Measurements from ENCODE around the gene RBX1.
A peak's percentile ranks its signal among the peaks of the same experiment; 100 is the strongest.

Gene RBX1

DNA sequence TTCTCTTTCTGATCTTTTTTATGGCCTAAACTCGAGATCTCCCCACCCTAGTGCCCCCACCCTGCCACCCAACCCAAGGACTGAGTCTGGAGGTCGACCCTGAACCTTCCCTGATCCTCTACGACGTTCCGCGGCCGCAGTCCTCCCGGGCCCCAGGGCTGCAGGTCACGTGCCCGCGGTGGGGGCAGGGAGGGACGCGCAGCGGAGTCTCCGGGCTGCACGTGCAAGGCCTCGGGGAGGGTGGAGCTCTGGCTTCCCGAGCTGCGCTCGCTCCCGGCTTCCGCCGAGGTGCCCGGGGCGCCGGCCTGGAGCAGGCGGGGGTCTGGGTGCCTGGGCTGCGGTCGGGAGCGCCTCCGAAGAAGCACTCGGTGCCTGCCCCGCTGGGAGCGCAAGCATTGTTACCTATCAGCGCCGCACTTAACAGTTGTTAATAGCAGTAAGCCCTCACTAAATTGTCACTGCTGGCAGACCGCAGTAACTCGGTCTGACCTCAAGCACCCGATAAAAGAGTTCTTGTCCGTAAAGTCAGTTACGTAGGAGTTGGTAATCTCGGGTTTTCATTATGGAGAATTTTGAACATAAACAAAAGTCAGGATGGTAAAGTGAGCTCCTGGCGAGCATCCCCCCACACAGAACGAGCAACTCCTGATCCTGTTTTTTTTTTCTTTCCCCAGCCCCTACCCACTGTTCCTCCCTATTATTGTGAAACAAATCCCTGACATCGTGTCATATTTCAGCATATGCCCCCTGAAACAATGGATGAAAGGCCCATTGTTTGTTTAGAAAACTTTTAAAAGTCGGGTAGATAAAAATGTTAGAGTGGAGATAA is 71.5 kb downstream of the RBX1 start:
- DNase-seq (ENCODE audit: low spot score): peak; percentile 78

All from germinal center (tissue), 1 donor.